HFFc6 (cell line): ENCODE measurements around the gene UTP20. TPM values are rescaled to one million over a fixed set of nuclear protein-coding genes. Genes with fewer than 3 reads are reported as not detected.
"Not testable (repeated sequence)": the region's sequence is repeated elsewhere in the genome, so short reads cannot be mapped to it uniquely, and the experiment has no call there.

Experiments used
- DNase-seq: peaks from one replicate; pipeline ENCODE4 v3.0.0-alpha.2; 2018
- H3K27ac Mint-ChIP-seq: 2 replicates; pipeline ENCODE4 v1.8.0; 2020; ENCODE audit warnings: mild to moderate bottlenecking, mixed read lengths
- H3K27me3 Mint-ChIP-seq: 2 replicates; pipeline ENCODE4 v1.8.0; 2021; ENCODE audit warnings: mild to moderate bottlenecking, moderate library complexity, mixed read lengths; ENCODE audit not compliant: insufficient read depth
- H3K36me3 Mint-ChIP-seq: 2 replicates; pipeline ENCODE4 v1.8.0; 2021; ENCODE audit warnings: low read depth, mixed read lengths
- H3K4me1 Mint-ChIP-seq: 2 replicates; pipeline ENCODE4 v1.8.0; 2020; ENCODE audit warnings: low read depth, mixed read lengths
- H3K4me3 Mint-ChIP-seq: 2 replicates; pipeline ENCODE4 v1.8.0; 2020; ENCODE audit warnings: mild to moderate bottlenecking, moderate library complexity, mixed read lengths
- H3K9me3 Mint-ChIP-seq: 2 replicates; pipeline ENCODE4 v1.8.0; 2020; ENCODE audit warnings: mild to moderate bottlenecking, mixed read lengths
- total RNA-seq, 6 experiments: library from RNA; stranded (reverse); fragmentation: NEBNext Ultra II Directional; extraction: Animal tissue kit (Norgen Biotek cat#: 25700); gene quantifications; 2 replicates in 1 of 6; 3 replicates in 5 of 6; pipeline ENCODE4 v1.2.3, GENCODE V29; 2021
- TF ChIP-seq, protein P1 (sequence below): fragments of 200-600 bp; sonication (generic); IDR thresholded peaks from 2 replicates; pipeline ENCODE4 v1.5.0; 2021; ENCODE audit warnings: antibody characterized with exemption, mild to moderate bottlenecking

The UTP20 gene
- total RNA-seq, 6 experiments from 2014 or later = 17.0 to 22.4 (median 19.0) TPM

DNA sequence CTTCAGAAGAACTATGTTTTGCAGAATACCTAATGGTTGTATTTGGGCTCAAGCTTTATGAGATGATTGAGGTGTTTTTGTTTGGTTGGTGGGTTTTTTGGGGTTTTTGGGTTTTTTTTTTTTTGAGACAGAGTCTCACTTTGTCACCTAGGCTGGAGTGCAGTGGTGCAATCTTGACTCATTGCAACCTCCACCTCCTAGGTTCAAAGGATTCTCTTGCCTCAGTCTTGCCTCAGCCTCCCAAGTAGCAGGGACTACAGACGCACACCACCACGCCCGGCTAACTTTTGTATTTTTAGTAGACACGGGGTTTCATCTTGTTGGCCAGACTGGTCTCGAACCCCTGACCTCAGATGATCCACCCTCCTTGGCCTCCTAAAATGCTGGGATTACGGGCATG lies 88.1 kb downstream of the UTP20 start:
- H3K36me3 Mint-ChIP-seq = peaks cover 36% of the 10 kb centered on the region
- TF ChIP-seq, protein P1, sequence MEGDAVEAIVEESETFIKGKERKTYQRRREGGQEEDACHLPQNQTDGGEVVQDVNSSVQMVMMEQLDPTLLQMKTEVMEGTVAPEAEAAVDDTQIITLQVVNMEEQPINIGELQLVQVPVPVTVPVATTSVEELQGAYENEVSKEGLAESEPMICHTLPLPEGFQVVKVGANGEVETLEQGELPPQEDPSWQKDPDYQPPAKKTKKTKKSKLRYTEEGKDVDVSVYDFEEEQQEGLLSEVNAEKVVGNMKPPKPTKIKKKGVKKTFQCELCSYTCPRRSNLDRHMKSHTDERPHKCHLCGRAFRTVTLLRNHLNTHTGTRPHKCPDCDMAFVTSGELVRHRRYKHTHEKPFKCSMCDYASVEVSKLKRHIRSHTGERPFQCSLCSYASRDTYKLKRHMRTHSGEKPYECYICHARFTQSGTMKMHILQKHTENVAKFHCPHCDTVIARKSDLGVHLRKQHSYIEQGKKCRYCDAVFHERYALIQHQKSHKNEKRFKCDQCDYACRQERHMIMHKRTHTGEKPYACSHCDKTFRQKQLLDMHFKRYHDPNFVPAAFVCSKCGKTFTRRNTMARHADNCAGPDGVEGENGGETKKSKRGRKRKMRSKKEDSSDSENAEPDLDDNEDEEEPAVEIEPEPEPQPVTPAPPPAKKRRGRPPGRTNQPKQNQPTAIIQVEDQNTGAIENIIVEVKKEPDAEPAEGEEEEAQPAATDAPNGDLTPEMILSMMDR = no peak
- DNase-seq = no peak

DNA sequence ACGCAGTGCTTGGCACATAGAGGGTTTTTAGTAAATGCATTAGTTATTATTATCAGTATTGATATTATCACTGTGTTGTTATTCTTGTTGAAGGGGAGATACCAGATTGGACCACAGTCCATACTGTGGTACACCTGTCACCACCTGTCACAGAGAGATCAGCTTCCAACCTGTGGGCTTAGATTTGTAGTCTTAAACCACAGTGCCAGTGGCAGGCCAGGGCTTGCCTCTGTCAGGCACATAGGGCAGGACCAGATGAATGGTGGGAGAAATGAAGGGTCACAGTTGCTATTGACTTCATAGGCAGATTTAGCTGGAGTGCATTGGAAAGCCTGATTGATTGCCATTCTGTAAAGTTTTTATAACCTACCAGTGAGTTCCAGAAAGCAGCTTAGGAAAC lies 92.5 kb downstream of the UTP20 start:
- H3K27ac Mint-ChIP-seq = no peak overlapping the region
- no peaks in the 10 kb centered on the region; the same call in 1 of the 2 replicates for H3K27me3 Mint-ChIP-seq
- no peaks in the 10 kb centered on the region for H3K9me3 Mint-ChIP-seq
- H3K4me3 Mint-ChIP-seq = no peak overlapping the region
- no peak for DNase-seq
- H3K4me1 Mint-ChIP-seq = no peaks in the 10 kb centered on the region
- TF ChIP-seq, protein P1 = no peak
- H3K36me3 Mint-ChIP-seq = peaks cover 36% of the 10 kb centered on the region

More for the DNA sequence above, 88.1 kb downstream of the UTP20 start:
- Mint-ChIP-seq H3K27ac (no peak overlapping the region), H3K4me1 (no peaks in the 10 kb centered on the region), H3K27me3 (no peaks in the 10 kb centered on the region; the same call in 1 of the 2 replicates), H3K9me3 (no peaks in the 10 kb centered on the region), H3K4me3 (no peak overlapping the region)

DNA sequence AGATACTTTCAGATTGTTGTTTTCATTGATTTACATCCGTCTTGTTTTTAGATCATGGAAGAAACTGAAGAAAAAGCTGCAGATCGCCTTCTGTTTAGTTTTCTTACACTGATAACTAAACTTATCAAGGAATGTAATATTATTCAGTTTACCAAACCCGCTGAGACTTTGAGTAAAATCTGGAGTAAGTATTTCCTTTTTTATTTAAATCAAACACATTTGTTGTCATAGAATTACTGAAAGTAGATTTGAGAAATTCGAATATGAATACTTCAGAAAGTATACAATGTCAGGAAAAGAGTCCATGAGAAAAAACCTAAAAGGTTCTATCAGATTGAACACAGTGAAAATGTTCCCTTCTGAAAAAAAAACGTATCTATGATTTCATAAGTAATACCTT lies 95.7 kb downstream of the UTP20 start:
- Mint-ChIP-seq H3K27ac (no peak overlapping the region), H3K27me3 (no peaks in the 10 kb centered on the region; the same call in 1 of the 2 replicates), H3K4me3 (no peak overlapping the region), H3K9me3 (no peaks in the 10 kb centered on the region), H3K4me1 (no peaks in the 10 kb centered on the region), H3K36me3 (peaks cover 48% of the 10 kb centered on the region)
- TF ChIP-seq, protein P1 = no peak
- no peak for DNase-seq

DNA sequence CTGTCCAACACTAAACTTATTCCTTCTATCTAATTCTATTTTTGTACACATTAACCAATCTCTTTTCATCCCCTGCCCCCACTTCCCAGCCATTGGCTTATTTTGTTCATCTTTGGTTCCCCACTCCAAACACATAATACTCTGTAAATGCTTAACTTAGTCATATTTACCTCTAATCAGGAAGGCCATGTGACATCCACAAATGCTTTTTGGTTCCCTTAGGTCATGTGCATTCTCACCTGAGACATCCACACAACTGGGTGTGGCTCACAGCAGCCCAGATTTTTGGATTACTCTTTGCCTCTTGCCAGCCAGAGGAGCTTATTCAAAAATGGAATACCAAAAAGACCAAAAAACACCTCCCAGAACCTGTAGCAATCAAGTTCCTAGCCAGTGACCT lies 99.2 kb downstream of the UTP20 start:
- no peak for DNase-seq
- TF ChIP-seq, protein P1 = no peak
- peaks cover 36% of the 10 kb centered on the region for H3K36me3 Mint-ChIP-seq
- H3K27me3 Mint-ChIP-seq = peaks cover 2% of the 10 kb centered on the region
- no peak overlapping the region for H3K4me3 Mint-ChIP-seq
- no peaks in the 10 kb centered on the region for H3K9me3 Mint-ChIP-seq
- H3K27ac Mint-ChIP-seq = no peak overlapping the region
- H3K4me1 Mint-ChIP-seq = no peaks in the 10 kb centered on the region

DNA sequence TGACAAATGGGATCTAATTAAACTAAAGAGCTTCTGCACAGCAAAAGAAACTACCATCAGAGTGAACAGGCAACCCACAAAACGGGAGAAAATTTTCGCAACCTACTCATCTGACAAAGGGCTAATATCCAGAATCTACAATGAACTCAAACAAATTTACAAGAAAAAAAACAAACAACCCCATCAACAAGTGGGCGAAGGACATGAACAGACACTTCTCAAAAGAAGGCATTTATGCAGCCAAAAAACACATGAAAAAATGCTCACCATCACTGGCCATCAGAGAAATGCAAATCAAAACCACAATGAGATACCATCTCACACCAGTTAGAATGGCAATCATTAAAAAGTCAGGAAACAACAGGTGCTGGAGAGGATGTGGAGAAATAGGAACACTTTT lies 111.3 kb downstream of the UTP20 start:
- not testable (repeated sequence) for DNase-seq, H3K27ac Mint-ChIP-seq, H3K9me3 Mint-ChIP-seq, H3K4me3 Mint-ChIP-seq, H3K4me1 Mint-ChIP-seq, H3K27me3 Mint-ChIP-seq
- H3K36me3 Mint-ChIP-seq = peaks cover 55% of the 10 kb centered on the region

DNA sequence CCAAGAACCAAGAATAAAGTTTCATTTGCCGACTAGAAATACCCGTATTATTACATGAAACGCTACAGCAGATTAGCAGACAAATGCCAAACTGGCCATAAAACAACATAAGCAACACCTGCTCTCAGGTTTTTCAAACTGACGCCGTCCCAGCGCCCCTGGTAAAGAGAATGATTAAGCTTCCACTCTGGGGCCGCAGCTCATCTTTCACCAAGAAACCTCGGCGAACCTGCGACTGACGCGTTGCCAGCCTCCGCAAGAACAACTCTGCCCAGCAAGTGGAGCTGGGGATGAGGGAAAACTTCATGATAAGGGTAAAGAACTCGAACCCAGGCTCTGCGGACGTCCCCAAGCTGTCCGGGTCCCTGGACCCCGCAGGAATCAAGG lies 127.1 kb downstream of the UTP20 start:
- peak overlapping the region; percentile 99 for H3K27ac Mint-ChIP-seq
- no peaks in the 10 kb centered on the region for H3K9me3 Mint-ChIP-seq
- H3K4me3 Mint-ChIP-seq = peak overlapping the region; percentile 99
- DNase-seq = no peak
- peaks cover 32% of the 10 kb centered on the region for H3K4me1 Mint-ChIP-seq
- TF ChIP-seq, protein P1 = no peak
- no peaks in the 10 kb centered on the region for H3K36me3 Mint-ChIP-seq
- no peaks in the 10 kb centered on the region for H3K27me3 Mint-ChIP-seq
